Femur (tissue), 1 donor: ENCODE measurements around the gene REC8.

Source experiments
- DNase-seq: peaks from one replicate; pipeline ENCODE4 v3.0.0-alpha.2; 2017

Gene REC8

DNA sequence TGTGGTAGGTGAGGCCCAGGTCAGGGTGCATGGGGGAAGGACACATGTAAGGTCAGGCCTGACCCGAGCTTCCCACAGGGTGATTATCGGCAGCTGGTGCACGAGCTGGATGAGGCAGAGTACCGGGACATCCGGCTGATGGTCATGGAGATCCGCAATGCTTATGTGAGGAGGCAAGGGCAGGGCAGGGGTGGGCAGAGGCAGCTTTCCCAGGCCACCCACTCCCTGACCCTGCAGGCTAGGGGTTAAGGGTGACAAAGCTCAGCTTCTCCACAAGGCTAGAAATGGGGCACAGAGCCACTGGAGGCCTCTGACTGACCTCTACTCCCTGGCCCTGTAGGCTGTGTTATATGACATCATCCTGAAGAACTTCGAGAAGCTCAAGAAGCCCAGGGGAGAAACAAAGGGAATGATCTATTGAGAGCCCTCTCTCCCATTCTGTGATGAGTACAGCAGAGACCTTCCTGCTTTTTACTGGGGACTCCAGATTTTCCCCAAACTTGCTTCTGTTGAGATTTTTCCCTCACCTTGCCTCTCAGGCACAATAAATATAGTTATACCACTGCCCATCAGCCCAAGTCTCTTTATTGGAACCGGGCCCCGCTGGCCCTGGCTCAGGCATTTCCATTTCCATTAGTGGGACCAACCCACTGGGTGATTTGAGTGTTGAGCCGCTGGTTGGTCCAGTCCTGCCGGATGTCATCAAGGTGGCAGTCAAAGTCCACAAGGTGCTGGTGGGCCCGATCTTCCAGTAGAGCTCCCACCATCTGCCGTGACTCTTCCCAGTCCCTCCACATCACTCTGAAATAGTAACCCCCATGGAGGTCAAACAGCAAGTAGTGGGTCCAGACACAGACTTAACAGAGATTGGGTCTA, 33.2 kb upstream of the REC8 start:
- no peak for DNase-seq

DNA sequence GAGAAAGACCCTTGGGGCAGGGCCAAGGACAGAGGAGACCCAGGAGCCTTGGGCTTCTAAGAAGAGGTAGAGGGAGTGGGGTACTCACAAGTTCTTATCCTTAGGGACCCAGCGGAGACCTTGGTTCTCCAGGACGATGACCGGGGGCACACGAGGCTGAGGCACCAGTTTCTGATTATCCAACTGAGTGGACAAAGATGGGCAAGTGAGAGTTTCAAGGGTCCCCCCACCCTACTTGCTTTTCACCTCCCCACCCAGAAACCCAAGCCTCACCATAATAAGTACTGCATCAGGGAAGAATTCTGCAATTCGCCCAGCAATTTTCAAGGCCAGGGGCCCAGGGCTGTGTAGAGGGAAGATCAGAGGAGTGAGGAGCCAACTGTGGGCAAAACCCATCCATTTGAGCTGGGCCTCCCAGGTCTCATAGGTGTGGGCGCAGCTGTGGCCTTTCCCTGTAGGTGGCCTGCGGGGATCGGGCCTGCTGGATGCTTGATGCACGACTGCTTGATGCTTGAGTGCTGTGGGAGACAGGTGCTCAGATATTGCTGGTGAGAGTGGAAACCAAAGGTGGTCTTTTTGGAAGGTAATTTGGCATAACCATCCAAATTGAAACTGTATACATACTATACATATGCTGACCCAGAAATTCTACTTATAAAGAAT, 32.5 kb upstream of the REC8 start:
- DNase-seq, result no peak

DNA sequence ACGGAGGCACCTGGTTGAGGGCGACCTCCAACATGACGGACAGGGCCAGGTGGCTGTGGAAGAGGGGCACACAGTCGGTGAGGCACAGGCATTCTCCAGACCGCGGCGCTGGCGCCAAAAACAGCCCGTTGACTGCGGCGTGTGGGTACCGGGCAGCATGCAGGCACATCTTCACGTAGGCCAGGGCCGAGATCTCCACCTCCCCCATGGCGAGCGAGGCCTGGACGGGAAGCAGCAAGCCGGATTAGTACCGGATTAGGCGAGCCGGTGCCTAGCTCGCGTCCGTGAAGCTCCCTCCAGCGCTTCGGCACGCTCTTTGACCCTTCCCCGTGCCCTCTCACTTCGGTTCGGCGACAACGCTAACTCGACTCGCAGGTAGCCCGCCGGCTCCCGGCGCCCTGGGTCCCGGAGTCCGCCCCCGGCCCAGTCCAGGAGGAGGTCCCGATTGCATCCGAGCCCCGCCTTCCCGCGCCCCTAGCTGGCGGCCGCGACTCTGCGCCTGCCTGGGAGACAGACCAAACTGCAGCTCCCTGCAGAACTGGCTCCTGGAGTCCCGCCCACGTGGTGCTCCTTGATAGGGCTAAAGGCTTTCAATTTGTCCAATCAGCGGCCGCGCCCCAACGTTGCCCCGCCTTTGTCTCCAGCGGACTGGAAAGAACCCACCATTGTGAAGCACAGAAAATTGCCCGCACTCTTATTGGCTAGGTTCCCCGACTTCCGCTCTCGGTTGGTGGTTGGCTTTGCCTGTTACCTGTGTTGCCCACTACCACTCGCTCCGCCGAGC, 30.6 kb upstream of the REC8 start, which contains the start of gene EMC9:
EMC9 (minus strand) TSS at position 495 of the 784 bp plus-strand sequence; CDS start at position 208, 287 bp downstream.
- DNase-seq, result peak; percentile 100

DNA sequence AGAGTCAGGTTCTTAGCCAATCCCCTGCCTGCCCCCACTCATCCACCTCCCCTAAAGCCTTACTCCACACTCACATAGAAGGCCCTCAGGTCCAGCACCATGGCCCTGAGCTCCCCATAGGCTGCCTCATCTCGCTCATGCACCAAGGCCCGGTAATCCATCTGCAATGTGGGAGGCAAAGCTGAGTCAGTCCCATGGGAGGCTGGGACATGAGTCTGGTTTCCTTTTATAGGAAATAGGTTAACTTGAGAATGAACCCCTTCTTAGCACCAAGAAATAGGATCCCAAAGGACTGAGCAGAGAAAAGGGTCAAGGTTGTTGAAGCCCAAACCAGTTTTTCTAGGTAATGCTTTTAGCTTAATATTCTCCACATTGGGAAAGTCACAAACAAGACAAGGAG, 28.4 kb upstream of the REC8 start:
- no peak for DNase-seq

GRCh38 chr14:24144451-24144850, 27.4 kb upstream of the REC8 start:
- no peak for DNase-seq

- no peak for DNase-seq
Observed at GRCh38 chr14:24145219-24145618, 26.7 kb upstream of the REC8 start.

DNA sequence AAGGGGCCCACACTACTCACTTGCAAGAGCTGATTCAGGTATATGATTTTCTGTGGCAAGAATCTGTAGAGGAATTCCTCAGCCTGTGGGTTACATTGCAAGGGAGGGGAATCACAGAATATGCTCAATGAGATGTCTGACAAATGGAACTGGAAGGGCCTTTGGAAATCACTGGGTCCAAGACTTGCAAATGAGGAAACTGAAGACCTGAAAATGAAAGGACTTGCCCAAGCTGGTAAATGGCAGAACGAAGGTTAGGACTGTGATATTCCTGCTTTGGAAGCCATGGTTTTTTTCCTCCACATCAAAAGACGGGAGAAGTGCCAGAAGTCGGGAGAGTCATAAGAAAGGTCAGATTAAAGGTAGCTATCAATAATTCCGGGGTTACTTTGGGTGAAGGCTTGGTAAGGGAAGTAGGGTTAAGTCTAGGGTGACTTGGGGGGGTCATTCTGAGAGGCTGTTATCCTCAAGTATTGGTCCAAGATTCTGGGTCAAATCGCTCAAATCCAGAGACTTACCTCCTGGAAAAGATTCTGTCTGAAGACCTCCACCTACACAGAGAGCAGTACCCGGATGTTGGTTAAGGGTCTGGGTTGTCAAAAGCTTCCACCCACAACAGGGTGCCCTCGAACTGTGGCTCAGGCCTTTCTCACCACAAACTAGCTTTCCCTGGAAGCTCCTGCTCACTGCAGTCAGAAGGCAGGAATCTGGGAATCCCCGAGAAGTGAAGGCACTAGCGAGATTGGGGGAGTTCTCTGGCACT, 26.0 kb upstream of the REC8 start:
- no peak for DNase-seq

- peak; percentile 97 for DNase-seq
Observed at GRCh38 chr14:24146453-24146977, 25.4 kb upstream of the REC8 start, which contains the start of gene PSME2. PSME2 (minus strand) TSS chr14:24146610; CDS start chr14:24146581, 29 bp downstream.

DNA sequence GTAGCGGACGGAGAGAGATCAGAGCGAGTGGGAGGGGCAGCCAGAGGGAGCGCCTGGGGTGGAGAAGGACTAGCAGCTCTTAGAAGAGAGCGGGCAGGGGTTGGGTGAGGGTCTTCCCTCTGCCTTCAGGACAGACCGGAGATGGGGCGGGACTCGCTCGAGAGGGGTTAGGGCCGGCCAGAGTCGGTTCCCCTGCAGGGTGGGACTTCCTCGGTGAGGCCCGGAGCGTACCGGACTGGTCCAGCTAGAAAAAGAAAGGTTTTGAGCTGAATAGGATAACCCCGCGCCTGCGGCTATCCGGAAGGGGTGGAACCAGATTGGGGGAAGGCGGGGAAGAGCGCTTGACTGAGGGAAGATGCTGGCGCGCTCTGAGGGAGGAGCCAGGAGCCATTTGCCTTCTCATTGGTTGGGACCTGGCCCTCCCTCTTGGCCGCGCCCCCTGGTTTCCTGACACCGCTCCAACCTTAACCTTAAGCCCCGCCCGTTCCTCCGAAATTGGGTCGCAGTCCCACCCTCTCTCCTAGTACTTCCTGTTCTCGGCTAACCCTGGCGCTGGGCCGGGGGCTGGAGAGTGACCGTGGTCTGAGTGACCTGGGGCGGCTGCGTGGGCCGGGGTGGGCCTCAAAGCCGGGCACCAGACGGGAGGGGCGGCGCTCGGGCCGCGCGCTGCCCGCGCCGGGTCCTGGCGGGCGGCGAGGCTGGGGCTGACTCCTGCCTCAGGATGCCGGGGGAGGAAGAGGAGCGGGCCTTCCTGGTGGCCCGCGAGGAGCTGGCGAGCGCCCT, 24.7 kb upstream of the REC8 start, which contains the start of gene RNF31:
RNF31 (plus strand) TSS at position 521 of the 783 bp plus-strand sequence; CDS start at position 722, 201 bp downstream.
- DNase-seq, result peak; percentile 99

- no peak for DNase-seq
Observed at GRCh38 chr14:24147761-24148428, 24.0 kb upstream of the REC8 start.

DNA sequence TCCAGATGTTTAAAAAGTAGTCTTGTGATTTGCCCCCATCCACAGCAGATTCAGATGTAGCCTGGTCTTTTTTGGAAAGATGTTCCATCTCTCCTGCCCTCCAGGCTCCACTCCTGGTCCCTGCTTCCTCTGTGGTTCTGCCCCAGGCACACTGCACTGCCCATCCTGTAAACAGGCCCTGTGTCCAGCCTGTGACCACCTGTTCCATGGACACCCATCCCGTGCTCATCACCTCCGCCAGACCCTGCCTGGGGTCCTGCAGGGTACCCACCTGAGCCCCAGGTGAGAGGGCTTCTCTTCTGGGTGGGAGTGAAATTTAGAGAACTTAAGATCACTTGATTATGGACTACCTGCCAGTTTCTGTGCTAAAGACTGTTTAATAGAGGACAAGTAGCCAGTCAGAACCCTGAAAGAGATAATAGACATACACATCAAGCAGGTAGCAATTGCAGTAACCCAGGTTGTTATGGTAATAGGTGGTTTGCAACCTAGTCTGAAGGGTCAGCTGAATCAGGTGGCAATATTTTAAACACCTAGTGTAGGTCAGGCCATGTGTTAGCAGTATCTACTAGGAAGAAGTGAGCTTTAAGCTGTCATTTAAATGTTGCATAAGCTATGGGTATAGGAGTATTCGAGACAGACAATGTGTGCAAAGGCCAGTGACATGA, 22.4 kb upstream of the REC8 start:
- DNase-seq, result no peak

DNA sequence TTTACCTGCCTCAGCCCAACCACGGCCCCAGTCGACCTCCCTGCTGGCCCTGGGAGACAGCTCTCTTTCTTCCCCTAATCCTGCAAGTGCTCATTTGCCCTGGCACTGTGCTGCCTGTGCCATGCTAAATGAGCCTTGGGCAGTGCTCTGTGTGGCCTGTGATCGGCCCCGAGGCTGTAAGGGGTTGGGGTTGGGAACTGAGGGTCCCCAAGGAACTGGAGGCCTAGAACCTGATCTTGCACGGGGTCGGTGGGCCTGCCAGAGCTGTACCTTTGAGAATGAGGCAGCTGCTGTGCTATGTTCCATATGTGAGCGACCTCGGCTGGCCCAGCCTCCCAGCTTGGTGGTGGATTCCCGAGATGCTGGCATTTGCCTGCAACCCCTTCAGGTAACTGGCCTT, 21.8 kb upstream of the REC8 start:
- DNase-seq, result peak; percentile 14

DNA sequence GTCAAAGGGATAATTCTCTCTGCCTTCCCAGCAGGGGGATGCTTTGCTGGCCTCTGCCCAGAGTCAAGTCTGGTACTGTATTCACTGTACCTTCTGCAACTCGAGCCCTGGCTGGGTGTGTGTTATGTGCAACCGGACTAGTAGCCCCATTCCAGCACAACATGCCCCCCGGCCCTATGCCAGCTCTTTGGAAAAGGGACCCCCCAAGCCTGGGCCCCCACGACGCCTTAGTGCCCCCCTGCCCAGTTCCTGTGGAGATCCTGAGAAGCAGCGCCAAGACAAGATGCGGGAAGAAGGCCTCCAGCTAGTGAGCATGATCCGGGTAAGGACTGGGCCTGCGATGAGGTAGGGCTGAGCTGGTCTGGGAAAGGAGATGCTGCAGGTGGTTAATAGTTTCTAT, 21.3 kb upstream of the REC8 start:
- DNase-seq, result no peak

DNA sequence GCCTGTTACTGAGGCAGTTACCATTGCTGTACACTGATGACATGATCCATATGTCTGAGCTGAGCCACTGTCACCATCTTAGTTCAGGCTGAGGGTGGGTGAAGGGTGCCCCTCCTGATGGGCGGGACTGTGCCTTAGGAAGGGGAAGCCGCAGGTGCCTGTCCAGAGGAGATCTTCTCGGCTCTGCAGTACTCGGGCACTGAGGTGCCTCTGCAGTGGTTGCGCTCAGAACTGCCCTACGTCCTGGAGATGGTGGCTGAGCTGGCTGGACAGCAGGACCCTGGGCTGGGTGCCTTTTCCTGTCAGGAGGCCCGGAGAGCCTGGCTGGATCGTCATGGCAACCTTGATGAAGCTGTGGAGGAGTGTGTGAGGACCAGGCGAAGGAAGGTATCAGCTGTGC, 20.9 kb upstream of the REC8 start:
- DNase-seq, result no peak

DNA sequence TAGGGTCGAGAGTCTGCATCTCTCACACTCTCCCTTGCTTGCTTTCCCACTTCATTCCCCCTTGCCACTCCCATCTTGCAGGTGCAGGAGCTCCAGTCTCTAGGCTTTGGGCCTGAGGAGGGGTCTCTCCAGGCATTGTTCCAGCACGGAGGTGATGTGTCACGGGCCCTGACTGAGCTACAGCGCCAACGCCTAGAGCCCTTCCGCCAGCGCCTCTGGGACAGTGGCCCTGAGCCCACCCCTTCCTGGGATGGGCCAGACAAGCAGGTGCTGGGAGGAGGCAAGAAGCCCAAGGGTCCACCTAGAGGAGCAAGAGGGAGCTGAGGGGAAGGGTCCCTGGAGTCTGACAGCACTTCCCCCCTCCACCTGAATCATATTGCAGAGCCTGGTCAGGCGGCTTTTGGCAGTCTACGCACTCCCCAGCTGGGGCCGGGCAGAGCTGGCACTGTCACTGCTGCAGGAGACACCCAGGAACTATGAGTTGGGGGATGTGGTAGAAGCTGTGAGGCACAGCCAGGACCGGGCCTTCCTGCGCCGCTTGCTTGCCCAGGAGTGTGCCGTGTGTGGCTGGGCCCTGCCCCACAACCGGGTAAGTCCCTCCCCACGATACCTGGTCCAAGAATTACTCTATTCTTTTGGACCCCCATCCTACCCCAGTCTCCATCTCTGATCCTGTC, 20.3 kb upstream of the REC8 start:
- peak; percentile 17 for DNase-seq

DNA sequence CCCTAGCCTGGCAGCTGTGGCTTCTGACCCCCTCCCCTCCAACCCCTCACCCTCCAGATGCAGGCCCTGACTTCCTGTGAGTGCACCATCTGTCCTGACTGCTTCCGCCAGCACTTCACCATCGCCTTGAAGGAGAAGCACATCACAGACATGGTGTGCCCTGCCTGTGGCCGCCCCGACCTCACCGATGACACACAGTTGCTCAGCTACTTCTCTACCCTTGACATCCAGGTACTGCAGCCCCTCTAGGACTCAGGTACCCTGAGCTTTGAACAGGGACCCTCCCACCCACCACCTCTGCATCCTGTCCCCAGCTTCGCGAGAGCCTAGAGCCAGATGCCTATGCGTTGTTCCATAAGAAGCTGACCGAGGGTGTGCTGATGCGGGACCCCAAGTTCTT, 16.8 kb upstream of the REC8 start:
- no peak for DNase-seq

DNA sequence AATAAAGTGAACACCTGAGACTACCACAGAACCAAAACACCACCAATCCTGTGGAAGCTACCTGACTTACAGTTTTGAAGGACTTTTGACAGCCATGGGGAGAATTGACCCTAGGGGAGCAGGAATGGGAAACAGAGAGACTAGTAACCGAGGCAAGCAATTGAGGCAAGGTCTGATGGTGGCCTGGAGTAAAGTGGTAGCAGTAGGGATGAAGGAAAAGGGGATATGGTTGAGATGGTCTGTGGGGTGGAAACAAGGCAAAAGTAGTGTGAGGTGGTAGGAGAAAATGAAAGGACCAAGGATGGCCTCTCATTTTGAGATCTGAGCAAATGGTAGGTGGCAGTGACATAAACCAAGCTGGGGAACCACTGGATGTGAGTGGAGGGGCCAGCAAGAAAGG, 15.0 kb upstream of the REC8 start:
- no peak for DNase-seq

- DNase-seq, result no peak
Observed at GRCh38 chr14:24157331-24157730, 14.5 kb upstream of the REC8 start.

GRCh38 chr14:24159777-24160498, 11.9 kb upstream of the REC8 start:
- no peak for DNase-seq
